Kasumi-1 (cell line): ENCODE results near the gene FRA10AC1.

Experiments used
- DNase-seq, 2 experiments: peaks; one replicate each; lab custom pipeline; 2025; lab: John Stamatoyannopoulos, UW

The FRA10AC1 gene, protein sequence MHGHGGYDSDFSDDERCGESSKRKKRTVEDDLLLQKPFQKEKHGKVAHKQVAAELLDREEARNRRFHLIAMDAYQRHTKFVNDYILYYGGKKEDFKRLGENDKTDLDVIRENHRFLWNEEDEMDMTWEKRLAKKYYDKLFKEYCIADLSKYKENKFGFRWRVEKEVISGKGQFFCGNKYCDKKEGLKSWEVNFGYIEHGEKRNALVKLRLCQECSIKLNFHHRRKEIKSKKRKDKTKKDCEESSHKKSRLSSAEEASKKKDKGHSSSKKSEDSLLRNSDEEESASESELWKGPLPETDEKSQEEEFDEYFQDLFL

DNA sequence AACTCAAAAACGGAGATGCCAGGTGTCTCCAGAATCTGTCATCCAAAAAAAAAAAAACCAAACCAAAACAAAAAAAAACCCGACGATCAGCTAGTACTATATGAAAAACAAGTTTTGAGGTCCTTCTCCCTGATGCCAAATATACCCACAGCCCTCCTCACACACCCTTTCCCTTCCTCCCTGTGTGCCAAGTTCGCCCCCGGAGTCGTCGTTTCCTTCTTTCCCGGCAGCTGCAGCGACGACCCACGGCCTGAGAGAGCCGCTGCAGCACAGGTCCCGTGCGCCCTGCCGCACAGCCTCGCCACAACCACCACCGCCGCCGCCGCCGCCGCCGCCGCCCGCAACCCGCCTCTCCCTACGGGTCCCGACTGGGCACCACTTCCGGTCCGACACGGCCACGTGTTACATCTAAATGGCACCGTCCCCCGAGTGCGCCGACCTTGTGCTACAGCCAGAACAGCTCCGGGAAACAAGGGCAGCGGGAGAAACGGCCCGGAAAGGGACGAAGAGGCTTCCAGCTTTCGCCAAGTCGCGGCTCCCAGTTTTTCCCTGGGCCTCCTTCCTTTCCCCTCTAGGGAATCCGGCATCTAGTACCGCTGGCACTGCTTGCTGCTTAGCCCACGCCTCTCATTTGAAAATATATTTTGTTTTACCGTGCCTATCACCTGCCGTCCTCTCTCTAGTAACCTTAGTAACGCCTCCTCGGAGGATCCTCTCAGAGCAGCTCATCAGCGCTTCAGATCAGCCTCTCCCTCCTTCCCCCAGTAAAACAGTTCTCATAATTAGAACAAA lies at the start of gene FRA10AC1:
Gene FRA10AC1 (minus strand): TSS at position 383 of the 792 bp plus-strand sequence. CDS start 2,486 bp downstream, outside the sequence.
- peak; percentile 94 to 96 for DNase-seq

DNA sequence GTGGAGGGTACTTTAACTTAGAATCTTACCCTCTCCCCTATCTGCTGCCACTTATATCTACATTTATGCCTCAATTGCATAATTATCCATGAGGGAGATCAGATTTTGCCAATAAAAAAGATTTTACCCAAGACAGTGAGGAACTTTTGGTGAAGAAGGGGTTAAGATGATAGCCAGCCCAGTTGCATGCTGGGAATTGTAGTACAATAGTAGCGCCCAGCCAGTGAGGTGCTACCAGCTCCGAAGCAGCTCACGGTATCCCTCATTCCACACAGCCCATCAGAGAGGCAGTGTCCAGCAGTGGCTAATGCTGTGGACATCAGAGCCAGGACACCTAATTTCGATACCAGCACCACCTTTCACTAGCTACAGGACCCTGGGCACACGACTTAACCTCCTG lies 49.4 kb upstream of the FRA10AC1 start:
- DNase-seq = peak; percentile 23 to 28

DNA sequence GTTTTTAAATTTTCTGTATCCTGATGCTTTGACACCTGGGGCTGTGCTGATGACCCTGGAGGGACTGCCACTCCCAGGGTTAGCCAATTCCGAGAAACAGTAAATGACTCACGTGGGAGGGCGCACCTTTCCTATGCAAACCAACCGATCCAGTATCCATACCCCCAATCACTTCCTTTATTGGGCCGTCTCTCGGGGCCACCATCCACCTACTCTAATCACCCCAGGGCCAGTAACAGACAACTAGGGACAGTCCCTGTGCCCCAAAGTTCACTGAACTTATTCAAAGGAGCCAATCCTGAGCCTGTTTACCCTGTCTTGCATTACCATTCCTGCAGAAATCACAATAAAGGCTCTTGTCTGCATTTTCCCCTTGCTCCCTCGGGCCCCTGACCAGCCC lies 48.7 kb upstream of the FRA10AC1 start:
- DNase-seq = no peak

DNA sequence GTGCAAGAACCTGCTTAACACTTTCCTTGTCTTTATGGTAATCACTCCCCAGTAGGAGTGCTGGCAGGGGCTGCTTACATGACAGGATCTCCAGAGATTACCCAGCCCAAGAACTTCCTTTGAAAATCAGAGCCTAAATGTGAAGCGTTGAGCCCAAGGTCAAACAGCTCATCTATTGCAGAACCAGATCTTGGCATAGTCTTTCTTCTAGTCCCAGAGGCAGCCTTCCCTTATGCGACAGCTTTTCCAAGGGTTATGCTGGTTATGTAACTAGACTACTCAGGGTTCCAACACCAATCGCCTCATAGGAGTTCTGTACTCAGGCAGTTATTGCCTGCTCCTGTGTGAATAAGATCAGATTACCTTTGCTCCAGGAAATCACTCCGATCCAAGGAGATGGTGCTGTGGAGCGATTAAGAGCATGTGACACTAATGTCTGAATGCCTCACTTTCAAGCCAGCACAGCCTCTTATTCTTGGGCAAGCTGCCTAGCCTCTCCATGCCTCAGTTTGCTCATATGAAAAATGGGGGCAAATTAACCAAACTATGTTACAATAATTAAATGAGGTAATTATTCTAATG lies 46.9 kb upstream of the FRA10AC1 start:
- no peak for DNase-seq

DNA sequence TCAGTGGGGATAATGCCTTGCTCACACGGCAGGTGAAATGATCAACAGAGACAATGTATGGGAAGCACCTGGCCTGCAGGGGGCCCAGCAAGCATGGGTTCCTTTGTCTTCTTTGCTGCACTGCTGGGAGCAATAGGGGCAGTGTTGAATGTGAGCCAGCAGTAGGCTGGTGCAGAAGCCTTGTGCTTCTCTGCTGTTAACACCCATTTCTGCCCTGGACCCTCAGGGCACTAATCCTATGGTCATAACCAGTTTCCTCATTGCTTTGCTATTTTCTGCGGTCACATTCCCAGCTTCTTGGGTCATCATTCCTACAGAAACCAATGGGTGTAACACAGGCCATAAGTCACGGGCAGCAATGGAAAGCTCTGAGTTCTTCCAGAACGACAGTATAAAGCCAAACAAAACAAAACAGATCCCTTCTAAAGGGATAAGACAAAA lies 44.5 kb upstream of the FRA10AC1 start:
- DNase-seq = no peak

DNA sequence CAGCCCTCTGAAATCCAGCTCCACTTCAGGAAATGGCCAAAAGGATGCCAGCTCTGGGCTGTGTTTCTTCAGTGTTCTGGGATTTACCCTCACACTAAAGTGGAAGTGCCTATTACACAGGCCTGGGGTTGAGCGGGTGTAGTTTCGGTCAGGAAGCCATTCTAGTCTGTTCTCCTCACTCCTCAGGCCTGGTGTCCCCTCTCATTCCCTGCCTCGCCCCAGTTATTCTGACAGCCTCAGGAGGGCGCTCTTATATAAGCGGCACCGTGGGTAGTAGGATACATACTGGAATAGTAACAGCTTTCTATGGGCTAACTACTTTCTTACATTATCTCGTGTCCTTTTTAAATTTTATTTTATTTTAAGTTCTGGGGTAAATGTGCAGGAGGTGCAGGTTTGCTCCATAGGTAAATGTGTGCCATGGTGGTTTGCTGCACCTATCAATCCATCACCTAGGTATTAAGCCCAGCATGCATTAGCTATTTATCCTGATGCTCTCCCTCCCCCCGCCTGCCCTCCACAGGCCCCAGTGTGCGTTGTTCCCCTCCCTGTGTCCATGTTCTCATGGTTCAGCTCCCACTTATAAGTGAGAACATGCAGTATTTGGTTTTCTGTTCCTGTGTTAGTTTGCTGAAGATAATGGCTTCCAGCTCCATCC lies 43.1 kb upstream of the FRA10AC1 start:
- DNase-seq = peak; percentile 10 to 37

DNA sequence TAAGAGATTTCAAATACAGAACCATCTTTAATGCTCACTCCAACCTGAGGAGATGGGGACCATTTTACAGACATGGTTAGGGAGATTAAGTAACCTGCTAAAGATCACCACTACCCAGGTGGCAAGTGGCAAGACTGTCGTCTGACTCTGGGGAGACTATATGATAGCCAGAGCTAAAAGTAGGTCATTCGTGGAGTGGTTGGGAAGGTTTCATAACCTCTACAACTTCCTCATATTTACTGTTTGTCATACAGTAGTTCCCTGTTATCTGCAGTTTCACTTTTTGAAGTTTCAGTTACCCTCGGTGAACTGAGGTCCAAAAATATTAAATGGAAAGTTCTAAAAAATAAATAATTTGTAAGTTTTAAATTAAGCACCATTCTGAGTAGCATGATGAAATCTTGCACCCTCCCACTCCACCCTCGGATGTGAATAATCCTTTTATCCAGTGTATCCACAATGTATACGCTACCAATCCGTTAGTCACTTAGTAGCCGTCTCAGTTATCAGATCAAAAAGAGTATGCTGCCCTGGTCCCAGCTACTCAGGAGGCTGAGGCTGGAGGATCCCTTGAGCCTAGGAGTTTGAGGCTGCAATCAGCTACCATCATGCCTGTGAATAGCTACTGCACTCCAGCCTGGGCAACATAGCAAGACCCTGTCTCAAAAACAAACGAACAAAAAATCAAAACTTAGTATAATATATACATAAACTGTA lies 40.4 kb upstream of the FRA10AC1 start:
- peak; percentile 67 to 85 for DNase-seq

DNA sequence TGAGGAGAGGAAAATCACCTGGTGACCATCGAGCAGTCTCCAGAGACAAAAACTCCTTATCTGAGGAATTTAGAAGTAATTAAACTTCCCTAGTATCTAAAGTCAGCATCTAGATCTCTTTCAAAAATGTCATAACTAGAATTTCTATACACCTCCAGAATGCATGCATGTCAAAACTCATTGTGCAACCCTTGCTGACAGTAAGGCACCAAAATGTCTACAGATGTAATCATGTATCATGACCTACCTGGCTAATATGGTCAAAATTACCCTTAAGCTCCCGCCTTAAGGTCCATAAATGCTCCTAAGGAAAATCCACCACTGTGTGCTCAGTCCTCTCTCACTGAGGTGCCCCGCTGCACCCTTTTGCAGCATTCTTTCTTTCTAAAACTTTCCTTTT lies 39.0 kb upstream of the FRA10AC1 start:
- DNase-seq = no peak

DNA sequence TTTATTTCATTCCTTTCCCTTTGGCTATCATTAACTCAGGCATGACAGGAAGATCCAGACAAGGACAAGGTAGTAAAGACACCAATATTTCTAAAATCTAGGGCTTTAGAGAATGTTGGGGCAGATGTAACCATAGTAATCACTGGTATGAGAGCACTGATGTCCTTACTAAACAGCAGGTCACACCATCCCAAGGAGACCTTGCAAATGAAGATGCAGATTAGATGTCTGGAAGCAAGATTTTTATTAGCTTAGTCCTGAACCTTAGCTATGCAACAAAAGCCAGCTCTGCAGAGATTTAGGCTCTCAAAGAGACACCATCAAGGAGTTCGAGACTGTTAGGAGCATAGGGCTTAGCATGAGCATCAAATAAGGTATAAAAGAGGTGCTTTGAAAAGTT lies 23.6 kb upstream of the FRA10AC1 start:
- DNase-seq = no peak

DNA sequence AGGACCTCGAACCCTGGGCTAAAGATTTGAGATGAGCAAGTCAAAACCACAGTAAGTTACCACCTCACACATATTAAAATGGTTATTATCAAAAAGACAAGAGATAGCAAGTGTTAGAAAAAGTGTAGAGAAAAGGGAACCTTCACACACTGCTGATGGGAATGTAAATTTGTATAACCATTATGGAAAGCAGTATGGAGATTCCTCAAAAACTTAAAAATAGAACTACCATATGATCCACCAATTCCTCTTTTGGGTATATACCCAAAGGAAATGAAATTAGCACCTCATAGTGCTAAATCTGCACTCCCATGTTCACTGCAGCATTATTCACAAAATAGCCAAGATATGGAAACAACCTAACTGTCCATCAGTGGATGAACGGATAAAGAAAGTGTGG lies 20.8 kb upstream of the FRA10AC1 start:
- no peak for DNase-seq

DNA sequence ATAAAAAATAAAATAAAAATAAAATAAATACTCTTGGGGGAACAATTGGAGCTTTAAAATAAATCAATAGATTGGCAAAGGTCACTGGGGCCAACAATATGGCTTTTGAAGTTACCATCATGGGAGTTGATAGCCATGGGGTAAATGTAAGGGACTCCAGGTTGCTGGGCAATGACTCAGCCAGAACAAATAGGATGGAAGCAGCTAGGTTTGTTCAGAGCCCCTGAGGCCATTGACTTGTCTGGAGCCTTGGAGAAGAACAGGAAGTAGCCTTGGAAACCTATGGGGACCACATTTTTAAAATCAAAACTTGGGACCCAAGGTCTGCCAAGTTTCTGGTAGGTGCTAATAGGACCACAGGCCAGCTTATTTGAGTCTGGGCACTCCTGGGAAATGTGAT lies 20.2 kb upstream of the FRA10AC1 start:
- DNase-seq = no peak

DNA sequence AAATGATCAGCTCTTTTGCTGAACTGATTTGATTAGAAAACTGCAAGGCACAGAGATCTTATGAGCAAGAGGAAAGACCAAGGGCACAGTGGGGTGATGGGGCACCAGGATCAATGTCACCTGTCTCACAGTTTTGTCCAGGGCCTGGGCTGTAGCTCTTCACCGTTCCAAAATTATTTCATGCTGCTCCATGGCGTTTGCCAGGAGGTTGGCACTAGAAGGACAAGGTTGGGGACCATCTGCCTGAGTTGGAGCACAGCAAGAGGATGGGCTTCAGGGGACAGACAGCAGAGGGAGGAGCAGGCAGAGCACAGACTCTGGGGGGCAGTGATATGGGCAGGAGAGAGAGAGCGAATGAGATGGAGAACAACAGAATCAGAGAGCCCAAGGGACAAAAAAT lies 17.5 kb upstream of the FRA10AC1 start:
- no peak for DNase-seq

DNA sequence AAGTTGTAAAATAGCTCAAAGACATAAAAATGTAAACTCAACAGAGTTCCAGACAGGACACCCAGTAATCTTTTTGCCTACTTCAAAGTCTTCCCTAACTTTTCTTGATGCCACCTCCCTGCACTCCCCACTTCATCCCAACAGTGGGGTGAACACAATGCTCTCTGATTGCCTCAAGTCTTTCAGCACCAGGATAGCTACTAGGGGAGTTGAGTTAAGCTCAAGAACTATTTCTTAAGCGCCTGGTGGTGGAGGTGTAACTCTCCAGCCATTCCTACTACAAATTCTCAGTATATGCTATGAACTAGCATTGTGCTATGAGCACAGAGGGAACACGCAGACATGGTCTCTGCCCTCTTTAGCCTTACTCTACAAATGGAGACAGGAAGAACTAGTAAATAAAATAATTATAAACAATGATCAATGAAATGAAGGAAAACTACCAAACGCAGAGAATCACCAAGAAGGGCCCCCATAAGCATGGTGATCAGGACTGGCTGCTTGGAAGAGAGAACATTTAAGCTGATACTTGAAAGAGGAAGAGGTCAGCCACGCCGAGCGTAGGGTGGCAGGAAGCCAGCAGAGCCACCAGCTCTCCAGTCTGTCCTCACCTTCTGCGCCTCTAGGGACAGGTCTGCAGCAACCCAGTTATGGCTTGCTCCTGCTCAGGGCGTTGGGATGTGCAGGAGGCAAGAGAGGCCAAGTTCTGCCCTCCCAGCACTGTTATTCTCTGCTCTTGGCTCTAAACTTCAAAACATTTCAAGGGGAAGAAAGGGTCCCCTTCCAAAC lies 16.7 kb upstream of the FRA10AC1 start:
- DNase-seq = peak; percentile 56 to 67

DNA sequence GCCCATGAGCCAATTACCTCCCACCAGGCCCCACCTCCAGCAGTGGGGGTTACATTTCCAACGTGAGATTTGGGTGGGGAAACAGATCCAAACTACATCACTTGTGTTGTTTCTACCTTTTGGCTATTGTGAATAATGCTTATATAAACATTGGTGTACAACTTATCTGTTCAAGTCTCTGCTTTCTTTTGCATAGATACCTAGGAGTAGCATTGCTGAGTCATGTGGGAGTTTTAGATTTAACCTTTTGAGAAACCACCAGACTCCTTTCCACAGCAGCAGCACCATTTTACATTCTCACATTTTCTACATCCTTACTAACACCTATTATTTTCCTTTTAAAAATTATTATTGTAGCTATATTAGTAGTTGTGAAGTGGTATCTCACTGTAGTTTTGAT lies 14.4 kb upstream of the FRA10AC1 start:
- DNase-seq = no peak

DNA sequence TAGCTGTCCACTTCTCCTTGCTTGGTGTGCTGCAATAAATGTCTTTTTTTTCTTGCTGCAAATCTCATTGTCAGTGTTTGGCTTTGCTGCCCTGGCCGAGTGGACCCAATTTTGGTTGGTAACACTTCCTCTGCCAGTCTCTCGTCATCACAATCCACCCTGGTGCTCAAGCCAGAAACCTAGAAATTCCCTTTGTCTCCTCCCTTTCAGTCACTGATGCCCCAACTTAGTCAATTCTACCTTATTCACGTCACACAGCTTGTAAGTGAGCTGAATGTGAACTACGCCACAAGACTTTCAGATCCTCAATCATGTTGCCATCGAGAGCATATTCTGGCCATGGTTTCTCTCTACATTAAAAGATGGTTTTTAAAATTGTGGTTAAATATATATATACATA lies 13.0 kb upstream of the FRA10AC1 start:
- DNase-seq = no peak

DNA sequence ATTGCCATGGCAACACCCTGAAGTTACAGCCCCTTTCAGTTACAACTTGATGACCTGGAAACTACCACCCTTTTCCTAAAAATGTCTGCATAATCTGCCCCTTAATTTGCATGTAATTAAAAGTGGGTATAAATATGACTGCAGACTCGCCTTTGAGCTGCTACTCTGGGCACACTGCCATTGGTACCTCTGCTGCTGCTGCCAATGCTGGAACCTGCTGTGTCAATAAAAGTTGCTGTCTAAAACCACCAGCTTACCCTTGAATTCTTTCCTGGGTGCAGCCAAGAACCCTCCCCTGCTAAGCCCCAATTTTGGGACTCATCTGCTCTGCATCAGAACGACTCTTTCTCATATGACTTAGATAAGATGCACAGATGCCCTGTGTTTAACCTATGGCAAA lies 10.2 kb upstream of the FRA10AC1 start:
- no peak for DNase-seq

DNA sequence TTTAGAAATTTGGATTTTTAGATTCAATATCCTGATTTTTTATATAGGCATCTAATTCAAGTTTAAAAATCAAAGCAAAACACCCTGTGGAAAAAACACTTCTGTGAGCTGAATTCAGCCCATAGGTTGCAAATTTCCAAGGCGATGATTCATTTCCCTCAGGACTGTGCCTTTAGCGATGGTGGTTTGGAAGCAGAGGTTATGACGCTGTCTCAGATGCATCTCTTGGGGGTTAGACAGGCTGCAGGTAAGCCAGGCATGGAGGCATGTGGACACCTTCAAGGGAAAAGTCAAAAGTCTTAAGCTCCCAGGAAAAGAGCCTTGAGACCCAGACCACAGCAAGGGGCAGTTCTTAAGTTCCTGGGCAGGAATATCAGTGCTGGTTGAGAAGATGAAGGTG lies 9.5 kb upstream of the FRA10AC1 start:
- DNase-seq = no peak

DNA sequence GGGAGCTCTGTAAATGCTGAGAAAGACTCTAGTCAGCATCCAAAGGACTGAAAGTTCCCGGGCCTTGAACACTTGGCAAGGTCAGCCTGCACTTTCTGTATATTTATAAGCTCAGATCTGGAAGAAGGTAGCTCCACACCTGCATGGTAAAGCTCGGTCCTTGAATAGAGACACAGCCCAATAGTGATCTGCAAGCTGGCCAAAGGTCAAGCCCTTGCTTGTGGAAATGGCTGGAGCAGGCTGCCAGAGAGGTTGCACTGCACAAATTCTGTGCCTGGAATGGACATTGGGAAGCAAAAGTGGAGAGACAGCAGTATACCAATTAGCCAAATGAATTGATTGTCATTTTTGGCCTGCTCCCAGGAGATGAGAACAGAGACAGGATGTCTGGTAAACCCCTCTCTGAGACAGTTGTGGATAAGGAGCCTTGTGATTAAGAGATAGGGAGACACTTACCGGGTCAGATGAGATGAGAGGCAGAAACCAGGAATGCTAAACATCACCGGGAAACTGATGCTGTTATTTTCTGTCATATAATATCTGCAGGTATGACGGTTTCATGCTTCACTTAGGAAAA lies 8.0 kb upstream of the FRA10AC1 start:
- no peak for DNase-seq

DNA sequence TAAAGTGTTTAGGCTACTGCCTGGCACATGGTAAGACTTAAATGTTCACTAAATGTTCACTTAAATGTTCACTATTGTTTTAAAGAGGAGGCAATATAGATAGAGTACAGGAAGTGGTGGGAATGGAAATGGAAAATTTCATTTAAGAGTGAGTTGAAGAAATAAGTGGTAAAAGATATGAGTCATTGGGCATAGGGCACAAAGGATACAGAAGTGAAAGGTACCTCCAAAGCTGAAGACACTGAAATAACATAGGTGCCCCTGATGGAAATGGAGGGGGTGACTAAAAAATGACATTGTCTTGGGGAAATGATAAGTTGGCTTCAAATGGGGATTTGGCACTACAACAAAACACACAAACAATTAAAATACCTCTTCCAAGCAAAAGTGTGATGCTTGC lies 5.2 kb upstream of the FRA10AC1 start:
- no peak for DNase-seq

DNA sequence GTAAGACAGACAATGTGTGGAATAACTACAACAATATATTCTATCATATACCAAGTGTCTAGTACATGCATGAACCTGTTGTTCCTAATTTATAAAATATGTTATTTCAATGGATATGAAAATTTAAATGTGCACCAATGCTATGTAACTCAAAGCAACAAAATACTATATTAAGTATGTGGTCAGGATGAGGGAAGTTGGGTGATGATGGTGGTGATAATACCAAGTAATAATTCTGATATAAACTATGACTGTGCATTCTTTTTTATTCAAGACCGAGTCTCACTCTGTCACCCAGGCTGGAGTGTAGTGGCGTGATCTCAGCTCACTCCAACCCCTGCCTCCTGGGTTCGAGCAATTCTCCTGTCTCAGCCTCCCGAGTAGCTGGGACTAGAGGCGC lies 2.1 kb upstream of the FRA10AC1 start:
- DNase-seq = no peak

DNA sequence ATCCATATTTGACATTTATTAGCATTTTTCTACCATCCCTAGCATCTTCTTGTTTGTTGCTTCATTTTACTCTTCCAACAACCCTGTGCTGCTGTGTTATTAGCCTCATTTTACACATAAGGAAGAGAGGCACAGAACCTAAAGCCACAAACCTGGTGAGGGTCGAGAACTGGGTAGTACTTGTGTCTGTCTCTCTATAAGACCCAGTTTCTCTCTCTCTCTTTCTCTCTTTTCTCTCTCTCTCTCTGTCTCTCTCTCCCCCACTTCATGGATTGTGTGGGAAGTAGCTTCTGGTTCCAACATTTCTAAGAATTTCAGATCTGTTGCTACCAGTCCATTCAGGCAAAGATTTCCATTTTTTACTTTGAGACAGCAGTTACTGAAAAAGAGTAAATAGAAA lies 1.4 kb upstream of the FRA10AC1 start:
- no peak for DNase-seq
